Erythroblast (primary cell): ENCODE measurements around the gene CSMD2.

ENCODE experiments used
- GATA1 ChIP-seq: IDR thresholded peaks from 2 replicates; pipeline ENCODE4 v1.6.1; 2011; ENCODE audit warnings: low read depth, mild to moderate bottlenecking, control low read depth, low read length, moderate library complexity
- POLR2A ChIP-seq: IDR thresholded peaks from 2 replicates; pipeline ENCODE4 v1.6.1; 2011; ENCODE audit warnings: mild to moderate bottlenecking, low read length

DNA sequence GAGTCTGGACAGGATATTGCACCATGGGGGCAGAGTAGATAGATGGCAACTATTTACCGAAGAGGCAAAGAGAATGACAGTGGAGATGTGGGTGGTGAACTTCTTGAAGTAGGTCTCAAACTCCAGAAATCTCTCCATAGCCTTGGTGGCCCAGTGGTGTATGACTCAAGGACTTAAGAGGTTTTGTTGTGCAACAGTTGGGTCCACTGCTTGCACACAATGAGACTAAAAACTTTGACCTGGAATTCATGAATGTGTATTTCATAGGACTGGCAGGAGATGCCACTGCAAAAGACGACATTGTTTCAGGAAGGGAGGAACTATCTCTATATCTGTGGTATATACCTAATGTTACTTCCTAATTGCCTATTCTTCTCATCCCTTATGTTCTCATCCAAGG lies 616.7 kb downstream of the CSMD2 start:
- TF ChIP-seq POLR2A (no peak), GATA1 (no peak)
